Measurements from ENCODE around the gene FAM187B.
"Not testable (repeated sequence)": the region's sequence is repeated elsewhere in the genome, so short reads cannot be mapped to it uniquely, and the experiment has no call there.

FAM187B gene

DNA sequence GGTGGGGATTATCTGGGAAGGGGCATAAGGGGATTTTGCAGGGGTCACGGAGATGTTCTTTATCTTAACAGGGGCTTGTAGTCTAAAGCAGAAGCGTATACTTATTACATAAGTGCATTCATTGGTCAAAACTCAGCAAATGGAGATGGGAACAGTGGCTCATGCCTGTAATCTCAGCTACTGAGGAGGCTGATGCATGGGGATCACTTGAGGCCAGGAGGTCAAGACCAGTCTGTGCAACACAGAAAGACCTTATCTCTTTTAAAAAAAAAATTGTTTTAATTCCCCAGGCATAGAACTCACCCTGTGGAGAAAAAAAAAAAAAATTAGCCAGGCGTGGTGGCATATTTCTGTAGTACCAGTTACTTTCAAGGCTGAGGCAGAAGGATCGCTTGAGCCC, 18.9 kb downstream of the FAM187B start:
- no peak for DNase-seq

DNA sequence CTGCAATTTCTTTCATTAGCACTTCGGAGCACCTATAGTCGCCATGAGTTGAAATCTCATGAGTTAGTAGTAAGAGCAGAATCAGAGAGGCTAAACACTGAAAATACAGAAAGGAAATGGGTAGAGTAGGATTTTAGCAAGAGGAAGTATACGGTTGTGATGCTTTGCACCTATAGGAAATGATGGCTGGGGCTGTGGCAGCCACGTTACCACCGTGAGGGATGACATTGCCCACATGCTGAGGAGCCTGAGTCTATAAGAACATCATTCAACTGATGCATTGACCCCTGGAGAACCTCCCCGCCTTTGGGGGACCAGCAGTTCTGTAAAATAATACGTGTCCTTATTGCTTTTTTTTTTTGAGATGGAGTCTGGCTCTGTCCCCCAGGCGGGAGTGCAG, 20.4 kb downstream of the FAM187B start:
- DNase-seq: no peak

DNA sequence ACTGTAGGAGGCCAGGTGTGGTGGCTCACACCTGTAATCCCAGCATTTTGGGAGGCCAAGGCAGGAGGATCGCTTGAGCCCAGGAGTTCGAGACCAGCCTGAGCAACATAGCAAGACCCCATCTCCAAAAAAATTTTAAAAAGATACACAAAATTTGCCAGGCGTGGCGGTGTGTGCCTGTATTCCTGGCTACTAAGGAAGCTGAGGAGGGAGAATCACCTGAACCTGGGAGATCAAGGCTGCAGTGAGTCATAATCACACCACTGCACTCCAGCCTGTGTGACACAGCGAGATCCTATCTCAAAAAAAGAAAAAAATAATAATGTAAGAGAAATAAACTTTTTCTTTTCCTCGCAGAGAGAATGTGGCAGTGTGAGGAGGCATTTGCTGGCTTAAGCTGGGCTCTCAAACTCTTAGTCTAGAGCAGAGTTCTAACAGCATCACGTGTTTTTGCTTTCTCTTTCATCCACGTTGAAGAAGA, 21.1 kb downstream of the FAM187B start:
- DNase-seq: no peak

- no peak for DNase-seq
These were observed 21.7 kb downstream of the FAM187B start for GRCh38 chr19:35206855-35207254.

- no peak for DNase-seq
These were observed 22.2 kb downstream of the FAM187B start for GRCh38 chr19:35206379-35206778.

DNA sequence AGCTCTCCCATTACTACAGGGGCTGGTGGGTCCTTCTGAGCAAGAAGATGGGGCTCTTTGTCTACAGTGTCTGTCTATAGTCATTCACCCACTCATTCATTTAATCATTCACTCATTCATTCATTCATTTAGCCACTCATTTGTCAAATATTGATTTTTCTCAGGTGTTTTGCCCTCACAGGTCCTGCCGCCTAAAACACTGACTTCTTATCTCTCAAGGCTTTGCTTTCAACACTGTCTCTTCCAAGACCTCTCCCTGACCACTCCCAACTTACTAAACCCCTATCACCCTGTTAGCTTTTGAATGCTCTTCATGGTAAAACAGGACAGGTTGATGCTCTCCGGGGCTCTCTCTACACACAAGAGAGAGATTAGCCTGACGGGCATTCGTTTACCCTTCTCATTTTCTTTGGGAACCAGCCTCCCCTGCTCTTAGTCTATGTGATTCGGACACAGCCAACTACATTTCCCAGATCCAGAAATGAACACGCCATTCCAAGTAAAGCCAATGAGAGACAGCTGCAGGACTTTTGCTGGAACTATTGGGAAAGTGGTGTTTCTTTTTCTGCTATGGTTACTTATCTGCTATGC, 22.7 kb downstream of the FAM187B start:
- DNase-seq: no peak

GRCh38 chr19:35204799-35205732, 23.5 kb downstream of the FAM187B start:
- no peak for DNase-seq

GRCh38 chr19:35202722-35203688, 25.5 kb downstream of the FAM187B start:
- DNase-seq: no peak

GRCh38 chr19:35199481-35199880, 29.1 kb downstream of the FAM187B start:
- DNase-seq: no peak

DNA sequence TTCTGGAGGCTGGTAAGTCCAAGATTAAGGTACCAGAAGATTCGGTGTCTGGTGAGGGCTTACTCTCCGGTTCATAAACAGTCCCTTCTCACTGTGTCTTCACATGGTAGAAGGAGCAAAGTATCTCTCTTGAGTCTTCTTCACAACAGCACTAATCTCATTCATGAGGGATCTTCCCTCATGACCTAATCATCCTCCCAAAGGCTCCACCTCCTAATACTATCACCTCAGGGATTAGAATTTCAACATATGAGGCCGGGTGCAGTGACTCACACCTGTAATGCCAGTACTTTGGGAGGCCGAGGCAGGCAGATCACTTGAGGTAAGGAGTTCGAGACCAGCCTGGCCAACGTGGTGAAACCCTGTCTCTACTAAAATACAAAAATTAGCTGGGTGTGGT, 31.7 kb downstream of the FAM187B start:
- not testable (repeated sequence) for DNase-seq

DNA sequence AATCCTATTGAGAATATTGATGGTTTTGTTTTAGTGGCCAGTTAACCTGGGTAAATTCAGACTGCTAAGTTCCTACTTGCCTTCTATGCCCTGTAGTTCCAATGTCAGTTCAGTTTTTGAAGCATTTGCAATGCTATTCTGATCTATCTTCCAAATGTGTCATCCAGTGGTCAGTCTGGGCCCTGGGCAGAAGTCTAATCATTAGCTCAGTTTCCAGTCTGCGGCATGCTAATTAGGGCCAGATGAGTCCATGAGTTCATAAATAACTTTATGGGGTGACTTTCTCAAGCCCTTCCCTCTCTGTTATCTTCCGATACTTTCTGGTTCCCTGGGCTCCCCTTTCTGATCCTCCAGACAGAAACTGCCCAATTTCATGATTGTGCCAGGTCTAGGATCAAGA, 32.7 kb downstream of the FAM187B start:
- no peak for DNase-seq

DNA sequence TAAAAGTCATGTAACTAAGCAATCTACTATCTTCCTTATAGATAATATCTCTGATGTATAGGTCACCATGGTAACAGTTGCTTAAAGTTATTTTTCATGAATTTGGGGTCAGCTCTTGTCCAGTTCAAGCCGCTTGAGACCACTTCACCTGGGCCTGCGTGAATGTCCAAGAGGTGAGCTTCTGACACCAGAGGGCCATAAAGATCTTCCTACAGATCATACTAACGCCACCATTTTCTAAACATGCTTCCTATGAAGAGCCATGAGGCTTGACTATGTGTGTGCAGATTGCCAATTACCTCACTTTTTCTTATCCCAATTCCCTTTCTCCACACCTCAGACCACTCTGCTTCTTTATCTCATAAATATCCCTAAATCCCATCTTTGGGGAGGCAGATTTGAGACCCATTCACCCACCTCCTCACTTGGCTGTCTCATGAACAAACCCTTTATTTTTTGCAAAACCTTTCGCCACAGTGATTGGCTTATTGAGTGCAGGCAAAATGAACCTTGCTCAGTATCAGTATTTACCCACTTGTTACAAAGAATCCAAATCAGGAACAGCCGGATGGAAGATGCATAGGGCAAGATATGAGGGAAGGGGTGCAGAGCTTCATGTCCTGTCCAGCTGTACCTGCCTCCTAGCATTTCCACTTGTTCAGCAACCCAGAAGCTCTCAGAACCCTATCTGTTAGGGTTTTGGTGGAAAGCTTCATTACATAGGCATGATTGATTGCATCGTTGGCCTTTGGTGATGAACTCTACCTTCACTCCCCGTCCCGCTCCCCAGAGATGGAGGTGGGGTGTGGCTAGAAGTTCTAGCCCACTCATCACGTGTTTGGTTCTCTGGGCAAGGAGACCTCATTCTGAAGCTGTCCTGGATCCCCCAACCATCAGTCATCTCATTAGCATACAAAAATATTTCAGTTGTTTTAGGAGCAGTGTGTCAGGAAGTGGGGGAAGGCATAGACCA, 34.2 kb downstream of the FAM187B start:
- no peak for DNase-seq

- no peak for DNase-seq
These were observed 43.7 kb downstream of the FAM187B start for GRCh38 chr19:35184884-35185283.

GRCh38 chr19:35184267-35184666, 44.3 kb downstream of the FAM187B start:
- no peak for DNase-seq

- no peak for DNase-seq
These were observed 47.2 kb downstream of the FAM187B start for GRCh38 chr19:35181387-35181786.

DNA sequence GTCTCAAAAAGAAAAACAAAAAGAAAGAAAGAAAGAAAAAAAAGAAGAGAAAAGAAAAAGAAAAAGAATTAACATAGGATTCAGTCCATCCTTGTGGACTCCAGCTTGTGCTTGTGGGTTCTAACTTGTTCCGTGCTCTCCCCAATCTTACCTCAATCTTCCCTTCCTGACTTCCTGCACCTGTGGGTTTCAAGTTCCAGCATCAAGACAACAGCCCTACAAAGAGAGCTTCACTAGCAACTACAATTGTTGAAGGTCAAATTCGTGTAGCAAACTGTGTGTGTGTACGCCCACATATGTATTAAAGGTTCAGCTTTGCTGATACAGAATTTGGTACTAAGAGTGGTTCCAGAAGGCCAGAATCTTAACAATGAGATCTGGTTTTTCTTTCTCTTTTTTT, 48.7 kb downstream of the FAM187B start:
- no peak for DNase-seq

DNA sequence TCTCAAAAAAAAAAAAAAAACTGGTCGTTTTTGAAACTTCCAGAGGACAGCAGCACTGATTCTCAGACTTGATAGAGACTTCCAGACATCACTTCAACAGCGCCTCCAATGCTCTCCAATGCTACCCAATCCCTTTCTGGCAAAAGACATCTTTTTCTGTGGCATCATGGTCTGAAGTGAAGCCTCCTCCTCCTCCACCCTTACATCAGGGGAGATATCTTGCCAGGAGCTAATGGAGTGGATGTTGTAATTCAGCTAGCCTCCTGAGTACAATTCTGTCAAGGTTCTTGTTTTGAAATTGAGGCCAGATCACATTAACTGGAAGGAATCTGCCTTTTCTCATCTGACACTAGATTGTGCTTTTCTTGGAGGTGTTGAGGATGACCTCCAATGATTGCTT, 49.8 kb downstream of the FAM187B start:
- DNase-seq: no peak

DNA sequence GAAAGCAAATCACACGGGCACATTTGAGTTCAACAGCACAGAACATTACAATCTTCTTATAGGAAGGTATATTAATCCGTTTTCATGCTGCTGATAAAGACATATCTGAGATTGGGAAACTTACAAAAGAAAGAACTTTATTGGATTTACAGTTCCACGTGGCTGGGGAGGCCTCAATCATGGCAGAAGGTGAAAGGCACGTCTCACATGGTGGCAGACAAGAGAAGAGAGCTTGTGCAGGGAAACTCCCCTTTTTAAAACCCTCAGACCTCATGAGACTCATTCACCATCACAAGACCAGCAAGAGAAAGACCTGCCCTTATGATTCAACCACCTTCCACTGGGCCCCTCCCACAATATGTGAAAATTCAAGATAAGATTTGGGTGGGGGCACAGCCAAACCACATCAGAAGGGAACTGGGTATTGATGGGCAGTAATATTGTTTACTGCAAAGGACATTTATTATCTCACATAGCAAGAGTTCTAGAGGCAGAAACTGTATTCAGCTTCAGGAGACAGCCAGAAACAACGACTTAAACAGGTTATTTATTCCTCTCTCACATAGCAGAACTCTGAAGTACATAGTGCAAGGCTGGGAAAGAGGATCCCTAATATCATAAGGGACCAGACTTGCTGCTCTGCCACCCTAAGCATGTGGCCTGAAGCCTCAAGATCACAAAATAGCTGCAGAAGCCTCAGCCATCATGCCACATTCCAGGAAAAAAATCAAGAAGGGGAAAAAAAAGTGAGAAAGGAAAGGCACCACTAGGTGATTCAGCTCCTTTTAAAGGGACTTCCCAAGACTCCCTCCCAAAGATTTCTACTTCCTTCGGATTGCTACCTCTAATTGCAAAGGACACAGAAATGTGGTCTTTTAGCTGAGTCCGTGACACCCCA, 50.9 kb downstream of the FAM187B start:
- no peak for DNase-seq

- no peak for DNase-seq
These were observed 52.4 kb downstream of the FAM187B start for GRCh38 chr19:35176181-35176570.
